Lung (tissue), 12 donors: ENCODE measurements around the gene LINGO3. TPM values are rescaled to one million over a fixed set of nuclear protein-coding genes. Genes with fewer than 3 reads are reported as not detected.

ENCODE experiments used
- ATAC-seq: fragments of 200-7000 bp; cut with Tn5 transposase; one replicate; pipeline ENCODE4 v1.9.1; 2020; ENCODE audit warnings: moderate number of reproducible peaks; ENCODE audit not compliant: insufficient read depth, low FRiP score
- DNase-seq, 3 donors: peaks; one replicate each; pipeline ENCODE4 v3.0.0-alpha.2; 2013 to 2017
- H3K27ac ChIP-seq, 2 donors: one replicate each; pipeline ENCODE4 v1.5.1; 2013; ENCODE audit warnings: mild to moderate bottlenecking in 2 of 2, moderate library complexity in 2 of 2, control low read depth in 1 of 2, inconsistent platforms in 1 of 2, low read depth in 1 of 2, low read length in 1 of 2
- H3K27me3 ChIP-seq, 3 donors: one replicate each; pipeline ENCODE4 v1.5.1; 2013; ENCODE audit warnings: low read length in 2 of 3; ENCODE audit not compliant: control insufficient read depth in 3 of 3, insufficient read depth in 3 of 3
- H3K36me3 ChIP-seq, 4 donors: one replicate each; pipeline ENCODE4 v1.5.1; 2013; ENCODE audit warnings: low read length in 4 of 4, mild to moderate bottlenecking in 1 of 4, moderate library complexity in 1 of 4; ENCODE audit not compliant: control insufficient read depth in 4 of 4, insufficient read depth in 4 of 4
- H3K4me1 ChIP-seq, 5 donors: one replicate each; pipeline ENCODE4 v1.5.1; 2013; ENCODE audit warnings: low read length in 5 of 5, mild to moderate bottlenecking in 2 of 5, moderate library complexity in 1 of 5; ENCODE audit not compliant: control insufficient read depth in 5 of 5, insufficient read depth in 5 of 5
- H3K4me3 ChIP-seq: one replicate; pipeline ENCODE4 v1.5.1; 2013; ENCODE audit warnings: mild to moderate bottlenecking, control low read depth, moderate library complexity
- H3K9ac ChIP-seq, 2 donors: one replicate each; pipeline ENCODE4 v1.5.1; 2013; ENCODE audit warnings: low read length in 2 of 2, control low read depth in 1 of 2; ENCODE audit not compliant: insufficient read depth in 1 of 2
- H3K9me3 ChIP-seq, 4 donors: one replicate each; pipeline ENCODE4 v1.5.1; 2013; ENCODE audit warnings: low read length in 3 of 4, mild to moderate bottlenecking in 1 of 4, moderate library complexity in 1 of 4; ENCODE audit not compliant: control insufficient read depth in 4 of 4, insufficient read depth in 3 of 4
- CTCF ChIP-seq: IDR thresholded peaks from 2 replicates; pipeline ENCODE4 v1.5.1; 2012; ENCODE audit warnings: mild to moderate bottlenecking; ENCODE audit errors: control extremely low read depth, extremely low read depth
- WGBS, 2 donors: extraction: QIAGEN DNeasy Blood & Tissue Kit; methylation state at CpG; one replicate each; pipeline ENCODE4 v1.1.7; 2013; 5-methylcytosine and 5-hydroxymethylcytosine counted together
- polyA plus RNA-seq, 2 donors: library from polyadenylated mRNA; stranded (reverse); fragments of 200-250 nt; gene quantifications; one replicate each; pipeline ENCODE4 v1.2.1, GENCODE V29; 2013
- total RNA-seq, 2 donors: library from RNA; depleted of rRNA in 1 of 2; stranded (reverse); fragments of >200 nt in 1 of 2; gene quantifications; one replicate each; pipeline ENCODE4 v1.2.1, GENCODE V29; 2014 to 2021
- donor health status: control.
- donor health status: control.
- donor health status: Bipolar disorder and iron deficiency.
- donor health status: healthy.
- donor health status: DM: yes; HTN: yes; CAD: no.

LINGO3 gene
- total and polyA plus RNA-seq, 4 donors = 0.10 to 1.0 (median 0.21) TPM; not detected in 1

DNA sequence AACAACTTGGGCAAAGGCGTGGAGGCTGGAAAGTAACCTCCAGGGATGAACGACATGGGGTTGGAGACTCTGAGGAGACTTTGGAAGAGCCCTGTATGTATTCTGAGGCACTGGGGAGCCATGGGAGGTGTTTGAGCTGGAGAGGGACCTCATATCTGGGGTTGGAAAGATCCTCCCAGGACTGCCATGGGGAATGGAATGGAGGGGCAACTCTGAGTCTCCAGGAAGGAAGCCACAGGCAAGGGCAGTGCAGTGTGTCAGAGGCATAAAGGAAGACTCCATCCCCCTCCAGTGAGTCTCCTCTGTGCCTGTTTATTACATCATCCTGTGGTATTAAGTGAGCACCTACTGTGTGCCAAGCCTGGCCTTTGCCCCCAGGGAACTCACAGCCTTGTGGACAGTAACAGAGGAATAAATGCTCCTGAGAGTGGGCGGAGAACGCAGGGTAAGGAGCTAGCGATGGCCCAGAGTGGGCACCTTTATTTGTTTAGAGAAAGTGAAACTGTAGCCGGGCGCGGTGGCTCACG is 33.7 kb downstream of the LINGO3 start:
- H3K27me3 ChIP-seq = no peaks in the 10 kb centered on the region
- no peak overlapping the region for H3K4me3 ChIP-seq
- peak overlapping the region; percentile 24 to 92 for H3K27ac ChIP-seq
- no peak for TF ChIP-seq CTCF
- peaks cover 4 to 31% (median 11%) of the 10 kb centered on the region in 4 donors for H3K36me3 ChIP-seq
- 87 to 88% methylated on average over 9 of the region's 9 CpGs for WGBS, 2 donors
- no peak overlapping the region for H3K9ac ChIP-seq
- DNase-seq = no peak
- no peaks in the 10 kb centered on the region for H3K9me3 ChIP-seq
- ATAC-seq = no peak
- peaks cover 0 to 35% (median 14%) of the 10 kb centered on the region in 5 donors for H3K4me1 ChIP-seq

DNA sequence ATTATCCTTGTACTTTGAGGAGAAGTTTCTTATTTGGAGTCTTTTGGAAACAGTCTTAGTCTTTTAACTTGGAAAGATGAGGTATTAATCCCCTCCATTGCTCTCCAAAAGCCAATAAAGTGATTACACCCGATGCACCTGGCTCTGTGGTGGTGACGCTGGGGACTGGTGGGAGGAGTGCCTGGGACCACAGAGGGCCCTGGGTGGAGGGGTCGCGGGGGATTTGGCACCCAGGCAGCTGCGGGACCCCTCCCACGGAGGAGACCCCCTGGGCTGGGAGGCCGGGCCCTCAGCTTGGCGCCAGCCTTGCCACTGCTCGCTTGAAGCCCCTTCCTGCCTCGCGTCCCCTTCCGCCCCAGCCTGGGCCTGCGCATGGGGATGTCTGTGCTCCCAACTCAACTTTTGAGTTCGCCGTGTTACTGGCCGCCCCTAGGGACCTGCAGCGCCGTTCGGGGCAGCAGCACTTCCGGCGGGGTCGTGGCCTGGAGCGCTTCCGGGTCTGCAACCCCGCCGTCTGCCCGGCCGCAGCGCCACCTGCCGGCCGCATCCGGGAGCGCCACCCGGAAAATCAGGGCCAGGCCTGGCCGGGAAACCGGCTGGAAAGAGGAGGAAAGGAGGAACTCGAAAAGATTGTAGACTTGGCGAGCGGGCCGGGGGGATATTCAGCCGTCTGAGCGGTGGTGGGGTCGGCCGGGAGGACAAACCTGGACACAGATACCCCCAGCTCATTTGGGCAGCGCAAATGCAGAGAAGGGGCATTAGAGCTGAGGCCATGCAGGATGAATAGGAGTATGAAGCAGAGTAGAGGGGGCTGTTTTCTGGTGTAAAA is 34.4 kb downstream of the LINGO3 start:
- peak overlapping the region; percentile 76 to 92 for H3K27ac ChIP-seq
- no peak overlapping the region for H3K9ac ChIP-seq
- peaks cover 0 to 35% (median 14%) of the 10 kb centered on the region in 5 donors for H3K4me1 ChIP-seq
- no peaks in the 10 kb centered on the region for H3K27me3 ChIP-seq
- ATAC-seq (peak; percentile 17), DNase-seq (peak; percentile 70 to 82 (median 74))
- no peaks in the 10 kb centered on the region for H3K9me3 ChIP-seq
- 14 to 15% methylated on average over 45 of the region's 45 CpGs for WGBS, 2 donors
- peak; percentile 81 for TF ChIP-seq CTCF
- H3K36me3 ChIP-seq = peaks cover 4 to 31% (median 11%) of the 10 kb centered on the region in 4 donors
- no peak overlapping the region for H3K4me3 ChIP-seq

DNA sequence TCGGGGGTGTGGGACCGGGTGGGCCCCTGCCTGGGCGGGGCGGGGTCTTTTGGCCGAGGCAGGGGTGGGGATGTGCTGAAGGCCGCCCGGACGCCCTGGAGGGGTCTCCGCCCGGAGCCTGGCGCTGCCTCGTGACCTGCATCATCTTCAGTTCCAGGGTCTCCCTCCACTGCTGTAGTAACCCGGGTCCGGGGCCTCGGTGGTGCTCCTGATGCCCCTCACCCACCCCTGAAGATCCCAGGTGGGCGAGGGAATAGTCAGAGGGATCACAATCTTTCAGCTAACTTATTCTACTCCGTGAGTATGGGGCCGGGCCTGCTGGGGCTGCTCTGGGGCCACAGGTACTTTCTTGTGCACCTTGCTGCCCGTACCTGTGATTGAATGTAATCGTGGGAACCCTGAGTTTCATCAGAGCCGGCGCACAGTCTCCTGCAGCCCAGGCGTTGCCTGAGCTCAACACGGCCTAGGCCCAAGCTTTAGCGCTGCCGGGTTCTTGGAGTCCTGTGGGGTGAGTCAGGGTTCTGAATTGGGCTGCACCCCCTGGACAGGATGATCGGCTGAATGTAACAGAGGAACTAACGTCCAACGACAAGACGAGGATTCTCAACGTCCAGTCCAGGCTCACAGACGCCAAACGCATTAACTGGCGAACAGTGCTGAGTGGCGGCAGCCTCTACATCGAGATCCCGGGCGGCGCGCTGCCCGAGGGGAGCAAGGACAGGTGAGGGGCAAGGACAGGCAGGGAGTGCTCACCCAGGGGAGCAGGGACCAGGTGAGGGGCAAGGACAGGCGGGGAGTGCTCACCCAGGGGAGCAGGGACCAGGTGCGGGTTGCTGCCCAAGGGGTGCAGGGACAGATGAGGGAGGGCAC is 36.5 kb downstream of the LINGO3 start:
- ATAC-seq (no peak), DNase-seq (no peak)
- Histone ChIP-seq H3K9ac (peak overlapping the region; percentile 37 to 38), H3K4me3 (peak overlapping the region; percentile 81), H3K9me3 (no peaks in the 10 kb centered on the region), H3K27ac (peak overlapping the region; percentile 99), H3K27me3 (no peaks in the 10 kb centered on the region), H3K36me3 (peaks cover 4 to 28% (median 11%) of the 10 kb centered on the region in 4 donors), H3K4me1 (peaks cover 0 to 35% (median 14%) of the 10 kb centered on the region in 5 donors)
- no peak for TF ChIP-seq CTCF
- WGBS, 2 donors = 28 to 29% methylated on average over 39 to 43 of the region's 43 CpGs
